ENCODE measurements around the gene ATP5PO.

DNA sequence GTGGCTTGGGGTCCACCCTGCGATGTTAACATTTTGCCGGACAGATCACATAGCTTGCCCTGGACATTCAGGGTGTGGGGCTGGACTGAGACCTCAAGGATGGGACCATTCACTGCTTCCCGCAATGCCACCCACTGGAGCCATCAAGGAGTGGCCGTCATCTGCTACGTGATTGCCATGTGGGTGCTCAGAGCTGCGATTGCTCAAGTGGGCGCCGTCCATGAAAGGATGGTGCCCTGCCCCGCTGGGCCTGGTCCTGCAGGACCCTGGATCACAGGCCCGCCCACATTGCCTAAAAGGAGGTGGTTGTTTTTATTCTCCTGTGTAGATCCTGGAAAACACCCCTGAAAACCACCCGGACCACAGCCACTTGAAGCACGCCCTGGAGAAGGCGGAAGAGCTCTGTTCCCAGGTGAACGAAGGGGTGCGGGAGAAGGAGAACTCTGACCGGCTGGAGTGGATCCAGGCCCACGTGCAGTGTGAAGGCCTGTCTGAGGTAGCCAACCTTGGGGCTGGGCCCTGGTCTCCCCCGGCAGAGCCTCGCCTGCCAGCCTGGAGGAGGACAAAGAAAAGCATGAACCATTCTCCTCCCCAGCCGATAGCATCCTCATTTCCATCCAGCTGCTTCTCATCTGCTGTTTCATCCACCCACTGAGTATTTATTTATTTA is 40.4 kb downstream of the ATP5PO start:
- no peak for TF ChIP-seq EZH2phosphoT487 (IDR thresholded peaks at IDR 0.05; ENCODE audit: low read depth)
- TF ChIP-seq, protein P1, sequence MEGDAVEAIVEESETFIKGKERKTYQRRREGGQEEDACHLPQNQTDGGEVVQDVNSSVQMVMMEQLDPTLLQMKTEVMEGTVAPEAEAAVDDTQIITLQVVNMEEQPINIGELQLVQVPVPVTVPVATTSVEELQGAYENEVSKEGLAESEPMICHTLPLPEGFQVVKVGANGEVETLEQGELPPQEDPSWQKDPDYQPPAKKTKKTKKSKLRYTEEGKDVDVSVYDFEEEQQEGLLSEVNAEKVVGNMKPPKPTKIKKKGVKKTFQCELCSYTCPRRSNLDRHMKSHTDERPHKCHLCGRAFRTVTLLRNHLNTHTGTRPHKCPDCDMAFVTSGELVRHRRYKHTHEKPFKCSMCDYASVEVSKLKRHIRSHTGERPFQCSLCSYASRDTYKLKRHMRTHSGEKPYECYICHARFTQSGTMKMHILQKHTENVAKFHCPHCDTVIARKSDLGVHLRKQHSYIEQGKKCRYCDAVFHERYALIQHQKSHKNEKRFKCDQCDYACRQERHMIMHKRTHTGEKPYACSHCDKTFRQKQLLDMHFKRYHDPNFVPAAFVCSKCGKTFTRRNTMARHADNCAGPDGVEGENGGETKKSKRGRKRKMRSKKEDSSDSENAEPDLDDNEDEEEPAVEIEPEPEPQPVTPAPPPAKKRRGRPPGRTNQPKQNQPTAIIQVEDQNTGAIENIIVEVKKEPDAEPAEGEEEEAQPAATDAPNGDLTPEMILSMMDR (IDR thresholded peaks at IDR 0.05; ENCODE audit: low read depth, low read length), result no peak
